ENCODE data around the gene S100G. TPM values are rescaled to one million over a fixed set of nuclear protein-coding genes. Genes with fewer than 3 reads are reported as not detected.

Gene S100G
- polyA plus RNA-seq, 2 of the 4 experiments (the other 2 are of a cell fraction), result not detected

DNA sequence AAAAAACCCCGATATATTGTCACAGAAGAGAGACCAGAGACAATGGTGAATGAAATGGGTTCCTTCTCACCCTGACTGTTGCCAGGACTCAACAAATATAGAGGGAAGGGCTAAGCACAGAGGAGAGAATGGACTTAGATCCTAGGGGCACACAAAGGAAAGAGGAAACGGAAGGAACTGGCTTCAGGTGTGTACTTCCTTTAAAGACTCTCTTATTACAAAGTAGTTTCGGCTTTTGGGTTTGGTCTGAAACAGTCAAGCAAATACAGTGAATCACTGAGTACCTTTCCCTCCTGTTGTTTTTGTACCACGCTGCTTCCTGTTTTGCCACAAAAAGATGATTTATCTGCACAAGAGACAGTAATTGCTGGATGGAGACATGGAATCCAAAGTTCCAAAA is 46.1 kb upstream of the S100G start (continued):
- TF ChIP-seq, protein P1, sequence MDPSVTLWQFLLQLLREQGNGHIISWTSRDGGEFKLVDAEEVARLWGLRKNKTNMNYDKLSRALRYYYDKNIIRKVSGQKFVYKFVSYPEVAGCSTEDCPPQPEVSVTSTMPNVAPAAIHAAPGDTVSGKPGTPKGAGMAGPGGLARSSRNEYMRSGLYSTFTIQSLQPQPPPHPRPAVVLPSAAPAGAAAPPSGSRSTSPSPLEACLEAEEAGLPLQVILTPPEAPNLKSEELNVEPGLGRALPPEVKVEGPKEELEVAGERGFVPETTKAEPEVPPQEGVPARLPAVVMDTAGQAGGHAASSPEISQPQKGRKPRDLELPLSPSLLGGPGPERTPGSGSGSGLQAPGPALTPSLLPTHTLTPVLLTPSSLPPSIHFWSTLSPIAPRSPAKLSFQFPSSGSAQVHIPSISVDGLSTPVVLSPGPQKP (IDR thresholded peaks at IDR 0.05; ENCODE audit: low read depth, low read length), result no peak
- no peak for TF ChIP-seq GATA3 (IDR thresholded peaks at IDR 0.05; ENCODE audit: borderline replicate concordance)
- TF ChIP-seq, protein P2, sequence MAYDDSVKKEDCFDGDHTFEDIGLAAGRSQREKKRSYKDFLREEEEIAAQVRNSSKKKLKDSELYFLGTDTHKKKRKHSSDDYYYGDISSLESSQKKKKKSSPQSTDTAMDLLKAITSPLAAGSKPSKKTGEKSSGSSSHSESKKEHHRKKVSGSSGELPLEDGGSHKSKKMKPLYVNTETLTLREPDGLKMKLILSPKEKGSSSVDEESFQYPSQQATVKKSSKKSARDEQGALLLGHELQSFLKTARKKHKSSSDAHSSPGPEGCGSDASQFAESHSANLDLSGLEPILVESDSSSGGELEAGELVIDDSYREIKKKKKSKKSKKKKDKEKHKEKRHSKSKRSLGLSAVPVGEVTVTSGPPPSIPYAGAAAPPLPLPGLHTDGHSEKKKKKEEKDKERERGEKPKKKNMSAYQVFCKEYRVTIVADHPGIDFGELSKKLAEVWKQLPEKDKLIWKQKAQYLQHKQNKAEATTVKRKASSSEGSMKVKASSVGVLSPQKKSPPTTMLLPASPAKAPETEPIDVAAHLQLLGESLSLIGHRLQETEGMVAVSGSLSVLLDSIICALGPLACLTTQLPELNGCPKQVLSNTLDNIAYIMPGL (CRISPR knock-in tag; IDR thresholded peaks at IDR 0.05; ENCODE audit: borderline replicate concordance), result no peak

DNA sequence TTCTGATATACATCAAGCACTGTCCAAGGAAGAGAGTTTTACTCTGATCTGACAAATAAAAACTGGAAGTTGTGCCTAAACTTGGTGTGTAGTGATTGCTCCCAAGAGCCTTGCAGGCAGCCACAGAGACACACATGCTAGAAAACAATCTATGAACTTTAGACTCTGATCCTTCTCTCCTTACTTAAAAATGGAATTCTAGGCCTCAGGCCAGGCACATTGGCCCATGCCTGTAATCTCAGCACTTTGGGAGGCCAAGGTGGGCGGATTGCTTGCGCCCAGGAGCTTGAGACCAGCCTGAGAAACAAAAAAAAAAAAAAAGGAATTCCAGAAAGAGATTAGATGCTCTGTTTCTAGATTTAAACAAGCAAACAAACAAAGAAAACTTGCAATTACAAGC is 45.6 kb upstream of the S100G start:
- CTCF ChIA-PET, result interaction anchor here (0.7 kb wide), 1 partner anchor 256 kb away, joined by 4 read pairs; no protein-coding TSS in a partner anchor
- DNase-seq (ENCODE audit: low read depth in 1 of 2, low spot score in 1 of 2) (no peak), ATAC-seq (no peak), FAIRE-seq (no peak)
- WGBS (ENCODE audit: missing lambda C conversion rate), result 100% methylated on average over 2 of the region's 2 CpGs
- Histone ChIP-seq H3K27ac (no peak overlapping the region), H3K4me3 (no peak overlapping the region), H3K9me3 (no peaks in the 10 kb centered on the region), H3K4me2 (no peak overlapping the region), H3K4me1 (no peaks in the 10 kb centered on the region)
- POLR2A ChIA-PET, result no interaction called here
- no peak for TF ChIP-seq RARB (CRISPR knock-in tag; IDR thresholded peaks at IDR 0.05)
- TF ChIP-seq, protein P3, sequence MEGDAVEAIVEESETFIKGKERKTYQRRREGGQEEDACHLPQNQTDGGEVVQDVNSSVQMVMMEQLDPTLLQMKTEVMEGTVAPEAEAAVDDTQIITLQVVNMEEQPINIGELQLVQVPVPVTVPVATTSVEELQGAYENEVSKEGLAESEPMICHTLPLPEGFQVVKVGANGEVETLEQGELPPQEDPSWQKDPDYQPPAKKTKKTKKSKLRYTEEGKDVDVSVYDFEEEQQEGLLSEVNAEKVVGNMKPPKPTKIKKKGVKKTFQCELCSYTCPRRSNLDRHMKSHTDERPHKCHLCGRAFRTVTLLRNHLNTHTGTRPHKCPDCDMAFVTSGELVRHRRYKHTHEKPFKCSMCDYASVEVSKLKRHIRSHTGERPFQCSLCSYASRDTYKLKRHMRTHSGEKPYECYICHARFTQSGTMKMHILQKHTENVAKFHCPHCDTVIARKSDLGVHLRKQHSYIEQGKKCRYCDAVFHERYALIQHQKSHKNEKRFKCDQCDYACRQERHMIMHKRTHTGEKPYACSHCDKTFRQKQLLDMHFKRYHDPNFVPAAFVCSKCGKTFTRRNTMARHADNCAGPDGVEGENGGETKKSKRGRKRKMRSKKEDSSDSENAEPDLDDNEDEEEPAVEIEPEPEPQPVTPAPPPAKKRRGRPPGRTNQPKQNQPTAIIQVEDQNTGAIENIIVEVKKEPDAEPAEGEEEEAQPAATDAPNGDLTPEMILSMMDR (IDR thresholded peaks at IDR 0.05), result no peak
- no peak for TF ChIP-seq GATA3 (IDR thresholded peaks at IDR 0.05; ENCODE audit: borderline replicate concordance)
- TF ChIP-seq CHD4 (IDR thresholded peaks at IDR 0.05; ENCODE audit: borderline replicate concordance), result no peak
- TF ChIP-seq JUN (IDR thresholded peaks at IDR 0.05), result no peak

DNA sequence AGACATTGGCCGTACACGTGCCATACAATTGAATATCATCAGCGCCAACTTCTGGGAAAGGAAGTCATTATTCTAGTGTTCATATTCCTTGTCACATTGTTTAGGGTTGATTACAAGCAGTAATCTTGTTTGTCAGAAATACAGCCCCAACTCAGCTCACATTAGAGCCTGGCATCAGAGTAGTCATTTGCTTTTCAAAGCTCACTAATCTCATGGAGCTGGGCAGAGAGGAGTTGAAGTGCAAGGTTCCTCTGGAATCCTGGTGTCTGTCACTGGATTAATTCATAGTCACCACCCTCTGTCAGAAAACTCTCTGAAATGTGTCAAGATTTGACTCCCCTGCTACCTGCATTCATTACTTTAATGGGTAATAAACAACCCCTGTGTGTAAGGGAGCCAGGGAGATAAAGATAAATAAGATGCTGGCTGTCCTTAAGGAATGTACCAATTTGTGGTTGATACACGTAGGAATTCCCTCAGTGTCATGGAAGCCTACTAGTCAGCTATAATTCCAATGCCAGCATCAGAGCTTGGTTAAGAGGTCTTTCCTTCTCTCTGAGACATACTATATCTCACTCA is 43.7 kb upstream of the S100G start:
- ATAC-seq, result no peak
- CTCF ChIA-PET, result no interaction called here
- no peak overlapping the region for H3K4me3 ChIP-seq
- no peaks in the 10 kb centered on the region for H3K9me3 ChIP-seq
- TF ChIP-seq MAFK (IDR thresholded peaks at IDR 0.05; ENCODE audit: partially characterized antibody), result no peak
- no peak for TF ChIP-seq HDAC2 (IDR thresholded peaks at IDR 0.05)
- TF ChIP-seq, protein P3 (IDR thresholded peaks at IDR 0.05), result no peak
- TF ChIP-seq, protein P4, sequence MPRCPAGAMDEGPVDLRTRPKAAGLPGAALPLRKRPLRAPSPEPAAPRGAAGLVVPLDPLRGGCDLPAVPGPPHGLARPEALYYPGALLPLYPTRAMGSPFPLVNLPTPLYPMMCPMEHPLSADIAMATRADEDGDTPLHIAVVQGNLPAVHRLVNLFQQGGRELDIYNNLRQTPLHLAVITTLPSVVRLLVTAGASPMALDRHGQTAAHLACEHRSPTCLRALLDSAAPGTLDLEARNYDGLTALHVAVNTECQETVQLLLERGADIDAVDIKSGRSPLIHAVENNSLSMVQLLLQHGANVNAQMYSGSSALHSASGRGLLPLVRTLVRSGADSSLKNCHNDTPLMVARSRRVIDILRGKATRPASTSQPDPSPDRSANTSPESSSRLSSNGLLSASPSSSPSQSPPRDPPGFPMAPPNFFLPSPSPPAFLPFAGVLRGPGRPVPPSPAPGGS (IDR thresholded peaks at IDR 0.05), result no peak
- no peak for TF ChIP-seq RARB (CRISPR knock-in tag; IDR thresholded peaks at IDR 0.05)
- no peak for TF ChIP-seq FOSB (CRISPR knock-in tag; IDR thresholded peaks at IDR 0.05)
- TF ChIP-seq ZSCAN20 (CRISPR knock-in tag; IDR thresholded peaks at IDR 0.05), result no peak
- no peak for TF ChIP-seq MYC (IDR thresholded peaks at IDR 0.05; ENCODE audit: borderline replicate concordance, low read length)
- no peak for TF ChIP-seq TP53 (CRISPR knock-in tag; IDR thresholded peaks at IDR 0.05)
- no peak for TF ChIP-seq HOXA7 (CRISPR knock-in tag; IDR thresholded peaks at IDR 0.05)
- no peak for TF ChIP-seq HOXB5 (CRISPR knock-in tag; IDR thresholded peaks at IDR 0.05)
- no peaks in the 10 kb centered on the region for H3K4me1 ChIP-seq
- no peak for DNase-seq (ENCODE audit: low read depth in 1 of 2, low spot score in 1 of 2)
- no peak overlapping the region for H3K4me2 ChIP-seq
- POLR2A ChIA-PET, result no interaction called here
- WGBS (ENCODE audit: missing lambda C conversion rate), result 90% methylated on average over 4 of the region's 4 CpGs
- H3K27ac ChIP-seq, result no peak overlapping the region
- no peak for FAIRE-seq
